Kidney tubule cell (primary cell): ENCODE data around the gene POLR3GL.

Experiments
- DNase-seq: peaks from one replicate; pipeline ENCODE4 v3.0.0-alpha.2; 2018; ENCODE audit warnings: low spot score

POLR3GL gene

DNA sequence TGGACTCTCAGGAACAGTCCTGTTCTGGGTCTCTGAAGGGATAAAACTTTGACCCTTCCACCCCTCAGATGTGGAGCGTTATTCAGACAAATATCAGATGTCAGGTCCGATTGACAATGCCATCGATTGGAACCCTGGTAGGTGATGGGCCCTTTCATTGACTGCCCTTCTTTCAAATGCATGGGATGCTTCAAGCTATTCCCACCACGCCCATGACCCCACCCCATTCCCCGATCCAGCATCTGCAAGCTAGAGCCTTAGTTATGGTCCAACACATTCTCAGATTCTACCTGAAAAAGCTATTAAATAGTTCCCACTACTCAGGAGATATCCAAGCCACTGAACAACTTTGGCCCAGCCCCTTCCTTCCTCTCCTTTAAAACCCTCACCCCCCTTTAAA lies 12.5 kb downstream of the POLR3GL start:
- DNase-seq: no peak

DNA sequence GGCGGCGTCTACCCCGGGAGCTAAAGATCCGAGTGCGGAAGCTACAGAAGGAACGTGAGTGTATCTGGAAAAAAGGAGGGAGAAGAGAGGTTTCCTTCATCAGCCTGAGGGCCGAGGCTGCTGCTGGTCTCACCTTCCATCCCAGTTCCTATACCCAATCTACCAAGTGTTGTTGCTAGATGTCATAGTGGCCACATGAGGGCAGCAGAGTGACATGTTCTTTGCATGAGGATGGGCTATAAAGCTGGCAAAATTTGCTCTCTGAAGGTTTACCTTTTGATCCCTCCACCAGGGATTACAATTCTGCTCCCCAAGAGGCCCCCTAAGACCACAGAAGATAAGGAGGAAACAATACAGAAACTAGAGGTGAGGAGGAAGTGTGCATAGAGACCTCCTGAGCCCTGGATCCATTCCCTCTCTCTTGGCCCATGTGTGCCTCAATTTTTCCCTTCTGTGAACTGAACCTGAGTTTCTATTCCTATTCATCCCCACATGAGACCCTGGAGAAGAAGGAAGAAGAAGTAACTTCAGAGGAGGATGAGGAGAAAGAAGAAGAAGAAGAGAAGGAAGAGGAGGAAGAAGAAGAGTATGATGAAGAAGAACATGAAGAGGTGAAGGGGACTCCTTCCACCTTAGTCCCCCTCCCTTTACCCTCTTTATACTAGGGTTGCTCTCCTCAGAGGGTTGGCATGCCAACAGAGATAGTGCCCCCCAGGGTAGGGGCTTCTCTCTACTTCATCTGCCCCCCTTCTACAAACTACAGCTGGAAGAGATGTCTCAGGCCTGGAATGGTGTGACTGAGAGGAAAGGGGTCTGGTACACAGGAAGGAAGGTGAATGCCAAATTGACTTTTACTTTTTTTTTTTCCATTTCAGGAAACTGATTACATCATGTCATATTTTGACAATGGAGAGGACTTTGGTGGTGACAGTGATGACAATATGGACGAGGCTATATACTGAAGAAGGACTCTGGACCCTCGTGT lies 13.3 kb downstream of the POLR3GL start:
- DNase-seq: peak; percentile 85

DNA sequence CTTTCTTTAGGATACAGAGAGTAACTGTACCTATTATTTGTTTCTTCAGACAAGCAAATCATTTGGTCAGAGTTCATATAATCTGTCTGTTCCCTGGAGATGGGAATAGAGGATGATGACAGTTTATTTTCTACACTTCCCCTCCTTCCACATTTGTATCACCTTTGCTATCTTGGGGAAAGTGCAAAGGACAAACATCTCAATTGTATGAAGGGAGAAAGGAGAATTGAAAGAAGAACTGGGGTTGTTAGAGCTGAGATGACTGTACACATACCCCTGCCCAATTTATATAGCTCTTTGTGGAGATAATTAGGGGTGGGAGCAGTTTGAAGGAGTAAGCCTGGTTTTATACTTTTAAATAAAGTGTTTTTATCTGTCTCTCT lies 14.0 kb downstream of the POLR3GL start:
- no peak for DNase-seq

DNA sequence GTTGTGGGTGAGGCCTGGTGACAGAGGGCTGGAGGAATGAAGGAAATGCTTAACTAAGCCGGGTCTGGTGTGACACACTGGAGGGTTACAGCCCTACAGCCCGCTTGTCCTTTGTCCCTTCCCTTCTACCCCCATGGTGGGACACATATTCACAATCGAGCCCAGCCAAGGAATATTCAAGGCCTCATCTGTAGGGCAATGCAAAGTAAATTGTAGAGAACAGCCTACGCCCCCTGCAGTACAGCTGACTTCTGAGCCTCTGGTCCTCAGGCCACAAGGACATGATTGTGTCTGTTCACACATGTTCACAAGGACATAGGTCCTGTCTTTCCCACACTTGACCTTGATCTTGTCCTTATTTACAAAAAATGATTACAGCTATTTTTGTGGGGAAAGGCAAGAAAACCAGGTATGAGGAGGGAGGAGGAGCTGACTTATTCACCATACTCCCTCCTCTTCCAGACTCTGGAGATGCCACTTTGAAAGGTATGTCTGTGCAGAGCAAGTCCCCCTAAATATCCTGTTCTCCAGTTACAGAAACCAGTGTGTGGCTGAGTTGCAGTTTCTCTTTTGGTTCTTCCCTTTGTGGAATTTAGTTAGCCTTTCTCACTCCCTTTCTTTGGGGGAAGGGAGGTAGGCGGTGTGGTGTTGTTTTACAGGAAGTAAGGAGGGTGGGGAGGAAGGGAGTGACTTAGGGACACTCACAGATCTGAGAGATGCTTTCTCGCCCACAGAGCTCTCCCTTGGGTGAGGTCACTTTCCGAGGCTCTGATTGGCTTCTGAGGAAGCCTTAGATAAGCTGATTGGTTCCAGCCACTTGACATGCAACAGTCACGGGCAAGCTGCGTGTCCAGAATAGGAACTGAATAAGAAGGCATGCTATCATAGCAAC lies 14.6 kb downstream of the POLR3GL start:
- peak; percentile 100 for DNase-seq

DNA sequence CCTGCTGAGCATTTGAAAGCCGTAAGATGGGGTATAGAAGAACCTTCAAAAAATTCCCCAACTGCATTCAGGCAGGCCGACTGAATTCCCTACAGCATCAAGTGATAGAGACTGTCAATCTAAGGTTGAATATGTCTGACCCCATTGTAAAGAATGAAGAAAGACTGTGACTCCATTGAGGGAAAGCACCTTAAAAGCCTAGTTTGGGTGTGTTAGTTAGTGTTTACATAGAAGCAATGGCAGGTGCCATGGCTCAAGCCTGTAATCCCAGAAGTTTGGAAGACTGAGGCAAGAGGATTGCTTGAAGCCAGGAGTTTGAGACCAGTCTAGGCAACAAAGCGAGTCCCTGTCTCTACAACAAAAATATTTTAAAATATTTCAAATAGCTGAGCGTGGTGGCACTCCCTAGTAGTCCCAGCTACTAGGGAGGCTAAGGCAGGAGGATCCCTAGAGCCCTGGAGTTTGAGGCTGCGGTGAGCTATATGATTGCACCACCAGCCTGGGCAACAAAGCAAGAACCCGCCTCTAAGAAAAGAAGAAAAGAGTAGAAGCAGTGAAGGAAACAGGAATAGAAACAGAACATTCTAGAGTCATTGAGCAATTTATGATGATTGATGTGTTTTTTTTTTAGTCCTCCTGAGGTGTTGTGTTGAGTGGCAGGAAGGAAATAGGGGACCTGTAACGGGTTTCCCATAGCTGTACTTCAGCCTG lies 15.4 kb downstream of the POLR3GL start:
- DNase-seq: no peak

DNA sequence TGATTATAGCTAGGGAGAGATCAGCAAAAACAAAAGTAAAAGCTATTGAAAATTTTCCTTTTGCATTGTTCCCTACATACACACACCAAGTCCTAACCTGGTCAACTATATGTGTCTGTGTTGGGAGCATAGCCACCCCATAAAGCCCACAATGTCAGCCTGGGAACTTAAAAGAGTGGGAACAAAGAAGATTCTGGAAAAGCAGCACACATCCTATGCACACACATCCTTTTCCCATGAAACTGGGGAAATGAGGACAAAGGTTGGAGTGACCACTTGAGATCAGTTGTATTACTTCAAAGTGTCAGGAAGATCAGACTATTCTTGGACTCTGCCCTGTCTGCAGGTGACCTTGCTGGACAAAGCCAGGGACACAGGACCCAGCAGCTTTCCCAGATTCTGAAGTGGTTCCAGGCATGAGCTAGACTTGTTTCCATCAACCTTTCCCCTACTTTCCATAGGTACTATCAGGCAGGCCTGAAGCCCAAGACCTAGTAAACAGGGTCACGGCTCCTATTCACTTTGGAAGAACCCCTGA lies 16.0 kb downstream of the POLR3GL start:
- DNase-seq: no peak

DNA sequence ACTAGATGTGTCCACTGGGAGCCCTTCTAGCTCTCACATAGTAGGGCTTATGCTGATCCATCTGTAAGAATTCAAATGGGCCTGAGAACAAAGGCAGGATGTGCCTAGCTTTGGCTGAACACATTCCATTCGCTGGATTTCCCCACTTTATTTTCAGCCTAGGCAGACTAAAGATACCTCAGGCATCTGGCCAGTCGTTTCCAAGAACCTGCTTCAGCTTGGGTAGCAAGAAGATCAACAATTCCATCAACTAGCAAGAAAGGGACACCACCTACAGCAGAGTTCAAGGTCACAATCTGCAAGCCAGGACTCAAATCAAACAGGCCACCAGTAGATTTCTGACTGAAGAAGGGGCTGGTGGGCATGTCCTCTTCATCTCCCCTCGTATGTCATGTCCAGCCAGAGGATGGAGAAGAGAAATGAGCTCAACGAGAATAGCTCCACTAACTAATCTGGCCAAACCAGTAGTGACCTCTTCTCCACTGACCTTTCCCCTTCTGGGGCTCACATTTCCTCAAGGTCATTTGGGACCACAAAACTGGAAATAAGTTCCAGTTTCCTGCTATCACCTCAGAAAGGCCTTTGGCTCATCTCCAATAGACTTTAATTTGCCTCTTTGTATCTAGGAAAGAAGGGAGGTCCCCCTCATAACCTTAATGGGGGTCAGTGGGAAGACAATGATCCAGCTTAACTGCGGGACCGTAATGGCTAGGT lies 17.7 kb downstream of the POLR3GL start:
- DNase-seq: no peak

DNA sequence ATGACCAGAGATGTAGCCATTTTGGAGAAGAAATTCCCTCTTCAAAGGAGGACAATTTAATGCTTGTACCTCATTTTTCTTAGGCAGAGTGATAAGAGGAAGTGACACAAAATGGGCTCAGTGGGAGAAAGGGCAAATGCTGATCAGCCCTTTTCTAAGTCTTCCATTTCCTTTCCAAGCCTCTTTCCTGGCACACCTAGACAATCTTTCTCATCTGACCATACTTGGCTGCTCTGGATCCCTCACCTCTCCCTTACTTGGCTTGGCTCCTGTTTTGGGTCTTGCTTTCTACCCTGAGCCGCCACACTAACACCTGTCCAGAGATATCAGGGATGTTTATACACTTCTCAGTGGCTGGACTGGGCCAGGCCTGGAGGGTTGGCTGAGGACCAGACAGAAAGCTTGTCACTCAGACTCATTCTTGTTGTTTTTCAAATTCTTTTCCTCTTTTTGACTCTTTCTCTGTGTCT lies 18.8 kb downstream of the POLR3GL start:
- DNase-seq: no peak

DNA sequence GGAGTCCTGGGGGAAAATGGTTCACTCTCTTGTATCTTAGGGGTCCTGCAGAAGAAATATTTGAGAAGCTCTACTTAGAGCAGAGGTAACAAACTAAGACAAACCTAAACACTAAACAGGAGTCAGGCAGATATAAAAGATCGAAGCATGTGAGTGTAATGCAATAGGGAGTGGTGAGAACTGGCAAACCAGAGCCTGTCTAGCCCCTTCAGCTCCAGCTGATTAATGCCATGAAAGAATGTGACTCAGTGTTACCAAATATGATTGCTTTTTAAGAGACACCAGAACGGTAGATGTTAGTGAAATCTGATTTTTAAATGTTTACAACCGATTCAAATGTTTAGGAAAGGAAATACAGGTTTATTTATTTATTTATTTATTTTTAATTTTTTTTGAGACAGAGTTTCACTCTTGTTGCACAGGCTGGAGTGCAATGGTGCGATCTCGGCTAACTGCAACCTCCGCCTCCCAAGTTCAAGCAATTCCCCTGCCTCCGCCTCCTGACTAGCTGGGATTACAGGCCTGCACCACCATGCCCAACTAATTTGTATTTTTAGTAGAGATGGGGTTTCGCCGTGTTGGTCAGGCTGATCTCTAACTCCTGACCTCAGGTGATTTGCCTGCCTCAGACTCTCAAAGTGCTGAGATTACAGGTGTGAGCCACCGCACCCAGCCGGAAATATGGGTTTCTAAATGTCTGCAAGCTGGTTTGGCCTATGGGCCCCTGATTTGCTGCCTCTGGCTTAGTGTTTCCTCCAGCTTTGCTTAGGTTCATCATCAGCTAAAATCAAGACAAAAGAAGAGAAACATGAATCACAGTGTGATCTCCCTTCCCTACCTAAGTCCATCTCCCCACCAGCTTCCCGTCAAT lies 19.7 kb downstream of the POLR3GL start:
- no peak for DNase-seq

DNA sequence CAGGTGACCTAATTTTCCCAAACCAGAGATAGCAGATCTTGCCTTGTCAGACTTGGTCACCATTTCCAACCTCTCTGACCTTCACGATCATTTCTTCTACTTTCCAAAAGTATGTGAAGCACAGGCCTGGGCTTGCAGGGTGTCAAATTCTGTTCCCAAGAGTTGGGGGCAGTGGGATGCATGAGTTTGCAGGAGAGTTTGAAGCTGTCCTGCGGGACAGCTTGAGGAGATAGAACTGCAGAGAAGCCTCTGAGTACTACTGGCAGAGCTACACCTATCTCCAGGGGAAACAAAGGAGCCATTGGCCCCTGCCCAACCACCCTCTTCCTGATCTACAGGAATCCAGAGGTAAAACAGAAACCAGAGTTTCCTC lies 20.6 kb downstream of the POLR3GL start:
- no peak for DNase-seq

DNA sequence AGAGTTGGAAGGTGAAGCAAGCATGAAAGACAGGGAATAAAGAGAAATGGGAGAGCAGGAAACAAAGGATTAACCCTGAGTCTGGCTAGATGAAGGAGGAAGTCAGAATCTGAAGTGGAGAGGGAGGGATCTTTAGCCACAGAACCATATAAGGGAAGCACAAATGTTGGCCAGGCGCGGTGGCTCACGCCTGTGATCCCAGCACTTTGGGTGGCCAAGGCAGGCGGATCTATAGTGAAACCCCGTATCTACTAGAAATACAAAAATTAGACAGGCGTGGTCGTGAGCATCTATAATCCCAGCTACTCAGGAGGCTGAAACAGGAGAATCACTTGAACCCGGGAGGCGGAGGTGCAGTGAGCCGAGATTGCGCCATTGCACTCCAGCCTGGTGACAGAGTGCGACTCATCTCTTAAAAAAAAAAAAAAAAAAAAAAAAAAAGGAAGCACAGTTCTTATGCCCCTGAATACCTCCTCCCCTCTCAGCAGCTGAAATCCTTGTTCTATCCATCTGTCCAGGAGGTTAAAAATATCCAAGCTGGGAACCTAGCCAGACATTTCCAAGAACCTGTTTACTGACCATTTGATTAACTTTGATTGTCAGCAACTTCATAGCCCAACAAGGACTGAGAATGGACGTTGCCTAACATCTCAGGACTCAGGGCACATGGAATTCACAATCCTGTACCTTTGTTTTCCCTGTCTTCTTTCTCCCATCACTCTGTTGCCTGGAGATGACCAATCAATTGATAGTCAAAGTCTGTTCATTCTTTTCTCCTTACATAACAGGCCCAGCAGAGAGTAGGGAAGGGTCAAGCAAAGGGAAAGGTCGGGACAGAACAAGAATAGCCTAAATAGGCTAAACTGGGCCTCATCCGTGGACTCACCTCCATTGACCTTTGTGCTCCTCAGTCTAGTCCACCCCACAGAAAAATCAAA lies 21.3 kb downstream of the POLR3GL start:
- DNase-seq: peak; percentile 45

DNA sequence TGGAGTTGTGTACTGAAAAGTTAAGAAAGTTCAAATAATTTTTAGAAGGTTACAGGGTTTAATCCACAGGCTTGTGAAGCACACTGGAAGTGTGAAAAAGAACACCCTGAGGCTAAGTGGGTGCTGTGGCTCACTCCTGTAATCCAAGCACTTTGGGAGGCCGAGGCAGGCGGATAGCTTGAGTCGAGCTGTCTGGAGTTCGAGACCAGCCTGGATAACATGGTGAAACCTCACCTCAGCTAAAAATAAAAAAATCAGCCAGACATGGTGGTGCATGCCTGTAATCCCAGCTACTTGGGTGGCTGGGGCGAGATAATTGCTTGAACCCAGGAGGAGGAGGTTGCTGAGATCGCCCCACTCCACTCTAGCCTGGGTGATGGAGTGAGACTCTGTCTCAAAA lies 22.1 kb downstream of the POLR3GL start:
- DNase-seq: no peak

DNA sequence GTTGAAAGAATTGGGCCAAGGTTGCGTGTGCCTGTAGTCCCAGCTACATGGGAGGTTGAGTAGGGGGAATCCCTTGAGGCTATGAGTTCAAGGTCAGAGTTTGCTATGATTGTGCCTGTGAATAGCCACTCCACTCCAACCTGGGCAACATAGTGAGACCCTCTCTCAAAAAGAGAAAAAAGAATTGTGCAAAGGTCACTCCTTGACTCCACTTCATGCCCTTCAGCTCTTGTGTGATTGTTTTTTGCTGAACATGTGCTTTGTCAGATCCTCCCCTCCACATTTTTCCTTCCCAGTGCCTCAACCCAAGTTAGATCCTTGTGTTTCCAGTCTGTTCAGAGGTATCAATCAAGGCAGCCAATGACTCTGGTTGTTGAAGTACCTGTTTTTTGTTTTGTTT lies 23.4 kb downstream of the POLR3GL start:
- no peak for DNase-seq

DNA sequence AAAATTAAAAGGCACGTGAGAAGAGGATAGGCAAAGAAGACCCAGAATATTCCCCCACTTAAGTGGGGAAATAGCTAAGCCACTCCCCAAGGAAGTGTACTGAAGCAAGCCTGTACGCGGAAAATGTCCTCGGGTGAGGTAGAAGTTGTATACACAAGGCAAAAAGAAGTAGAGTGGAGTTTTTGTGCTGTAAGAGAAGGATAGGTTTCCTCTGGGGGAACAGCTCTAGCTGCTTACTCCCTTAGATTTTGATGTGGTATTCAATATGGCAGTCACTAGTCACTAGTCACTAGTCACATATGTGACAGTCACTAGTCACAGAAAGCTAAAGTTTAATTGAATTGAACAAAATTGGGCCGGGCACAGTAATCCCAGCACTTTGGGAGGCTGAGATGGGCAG lies 24.3 kb downstream of the POLR3GL start:
- no peak for DNase-seq

DNA sequence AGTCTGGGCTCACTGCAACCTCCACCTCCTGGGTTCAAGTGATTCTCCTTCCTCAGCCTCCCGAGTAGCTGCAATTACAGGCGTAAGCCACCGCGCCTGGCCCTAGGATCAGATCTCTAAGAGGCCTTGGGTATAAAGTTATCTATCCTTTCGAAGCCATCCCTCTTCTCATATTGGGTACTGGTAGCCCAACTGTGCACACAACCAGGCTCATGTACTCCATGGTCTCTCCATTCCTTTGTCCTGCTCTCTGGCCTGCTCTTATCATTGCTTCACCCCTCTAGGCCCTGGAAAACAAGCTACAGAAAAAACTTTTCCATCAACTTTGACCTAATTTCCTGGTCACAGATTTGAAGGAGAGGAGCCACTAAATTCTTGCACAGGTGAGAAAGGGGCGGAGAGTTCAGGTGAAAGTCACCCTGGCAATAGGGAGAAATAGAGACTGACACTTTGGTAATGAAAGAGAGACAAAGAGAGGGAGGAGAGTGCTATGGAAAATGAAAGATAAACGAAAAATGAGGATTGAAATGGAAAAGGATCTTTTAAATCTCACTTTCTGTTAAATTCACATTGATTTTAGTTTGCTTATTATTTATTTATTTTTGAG lies 25.9 kb downstream of the POLR3GL start:
- no peak for DNase-seq

DNA sequence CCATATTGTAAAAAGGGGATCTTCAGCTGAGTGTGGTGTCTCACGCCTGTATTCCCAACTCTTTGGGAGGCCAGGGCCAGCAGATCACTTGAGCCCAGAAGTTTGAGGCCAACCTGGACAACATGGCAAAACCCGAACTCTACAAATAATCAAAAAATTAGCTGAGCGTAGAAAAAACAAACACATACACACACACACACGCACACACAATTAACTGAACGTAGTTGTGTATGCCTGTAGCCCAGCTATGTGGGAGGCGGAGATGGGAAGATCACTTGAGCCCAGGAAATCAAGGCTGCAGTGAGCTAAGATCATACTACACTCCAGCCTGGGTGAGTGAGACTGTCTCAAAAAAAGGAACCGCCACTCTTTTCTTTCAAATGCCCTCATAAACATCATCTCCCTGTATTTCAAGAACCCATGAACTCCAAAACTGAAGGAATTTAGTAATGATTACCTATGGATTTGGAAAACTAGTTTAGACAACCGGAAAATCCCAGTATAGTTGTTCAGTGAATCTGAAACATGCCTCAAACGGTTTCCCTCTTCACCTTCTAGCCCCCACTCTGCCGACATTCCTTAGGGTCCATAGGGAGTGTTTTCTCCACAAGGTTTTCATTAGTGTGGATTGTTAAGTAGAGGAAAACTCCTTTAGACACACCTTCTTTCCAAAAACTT lies 27.4 kb downstream of the POLR3GL start:
- DNase-seq: no peak

DNA sequence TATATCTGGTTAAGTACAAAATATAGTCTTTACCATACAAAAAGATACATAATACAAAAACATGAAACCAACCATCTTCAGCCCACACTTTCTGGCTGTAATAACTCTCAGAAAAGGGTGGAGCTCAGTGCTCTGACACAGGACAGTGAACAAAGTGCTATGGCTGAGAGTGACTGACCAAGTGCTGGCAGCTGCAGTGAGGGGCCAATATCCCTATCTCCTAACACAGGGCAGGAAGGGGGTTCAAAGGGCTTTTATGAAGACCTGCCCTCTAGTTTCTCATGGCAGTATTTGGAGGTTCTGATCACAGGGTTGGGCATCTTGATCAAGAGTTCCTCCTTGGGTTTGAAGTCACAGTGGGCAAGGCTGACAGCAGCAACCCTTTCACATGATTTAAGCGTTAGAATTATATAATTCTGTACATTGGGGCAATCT lies 28.0 kb downstream of the POLR3GL start:
- no peak for DNase-seq
